T-helper 2 cell treated with Interferon-gamma antibody and Interleukin-4, amounts not matched to agents 5 μg/mL and 100 μg/mL, for 36 hours (primary cell): ENCODE measurements around the gene CAPZB.
"Not testable (repeated sequence)": the region's sequence is repeated elsewhere in the genome, so short reads cannot be mapped to it uniquely, and the experiment has no call there.

Source experiments
- DNase-seq: peaks from one replicate; pipeline ENCODE4 v3.0.0; 2021; ENCODE audit warnings: low spot score
- H3K27ac Mint-ChIP-seq: one replicate; pipeline ENCODE4 v1.8.0; 2021; ENCODE audit warnings: mild to moderate bottlenecking, mixed read lengths
- H3K27me3 Mint-ChIP-seq: one replicate; pipeline ENCODE4 v1.8.0; 2021; ENCODE audit warnings: low read depth, mixed read lengths
- H3K36me3 Mint-ChIP-seq: one replicate; pipeline ENCODE4 v1.8.0; 2021; ENCODE audit warnings: low read depth, mixed read lengths
- H3K4me1 Mint-ChIP-seq: one replicate; pipeline ENCODE4 v1.8.0; 2021; ENCODE audit warnings: low read depth, mixed read lengths
- H3K4me3 Mint-ChIP-seq: one replicate; pipeline ENCODE4 v1.8.0; 2022; ENCODE audit warnings: mild to moderate bottlenecking, moderate library complexity, mixed read lengths
- H3K9me3 Mint-ChIP-seq: one replicate; pipeline ENCODE4 v1.8.0; 2021; ENCODE audit warnings: mixed read lengths

Gene CAPZB

DNA sequence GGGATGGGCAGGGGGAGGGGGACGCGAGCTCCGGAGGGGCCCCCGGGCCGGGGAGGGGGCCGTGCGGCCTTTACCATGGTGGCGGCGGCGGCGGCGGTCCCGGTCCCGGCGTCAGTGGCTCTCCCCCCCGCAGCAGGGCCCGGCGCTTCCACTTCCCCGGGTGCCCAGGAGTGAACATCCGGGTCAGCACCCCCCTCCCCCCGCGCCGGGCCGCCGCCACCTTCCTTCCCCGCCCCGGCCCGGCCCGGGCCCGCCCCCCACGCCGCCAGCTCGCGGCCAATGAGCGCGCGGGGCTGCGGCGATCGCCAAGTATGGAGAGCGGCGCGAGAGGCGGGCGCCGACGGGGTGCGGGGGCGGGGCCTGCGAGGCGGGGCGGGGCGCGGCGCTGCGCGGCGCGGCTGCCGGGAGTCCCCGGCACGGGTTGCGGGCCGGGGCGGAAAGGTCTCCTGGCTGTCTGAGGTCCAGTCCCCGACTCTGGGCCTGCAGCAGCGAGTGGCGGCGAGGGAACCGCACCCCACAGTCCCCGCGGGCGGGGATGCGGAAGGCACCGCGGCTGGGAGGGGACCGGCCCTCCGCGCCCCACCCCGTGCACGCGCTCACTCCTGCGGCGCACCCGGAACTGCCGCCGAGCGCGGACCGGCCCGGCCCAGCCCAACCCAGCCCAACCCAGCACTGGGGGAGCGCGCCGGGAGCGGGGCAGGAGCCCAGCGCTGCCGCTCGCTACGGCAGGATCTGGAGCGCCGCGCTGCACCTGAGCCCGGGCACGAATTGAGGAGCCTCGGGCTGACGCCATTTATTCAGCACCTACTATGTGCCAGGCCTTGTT, at the start of gene CAPZB:
Gene CAPZB (minus strand): TSS at position 178 of the 826 bp plus-strand sequence. CDS start 101 bp downstream, at position 77.
- H3K27ac Mint-ChIP-seq: peak within 1 kb of the TSS; percentile 91
- H3K9me3 Mint-ChIP-seq: no peaks in the 10 kb centered on the region
- peak within 1 kb of the TSS; percentile 92 for H3K4me3 Mint-ChIP-seq
- peaks cover 35% of the 10 kb centered on the region for H3K36me3 Mint-ChIP-seq
- DNase-seq: peak; percentile 91
- H3K4me1 Mint-ChIP-seq: peaks cover 46% of the 10 kb centered on the region
- no peaks in the 10 kb centered on the region for H3K27me3 Mint-ChIP-seq

DNA sequence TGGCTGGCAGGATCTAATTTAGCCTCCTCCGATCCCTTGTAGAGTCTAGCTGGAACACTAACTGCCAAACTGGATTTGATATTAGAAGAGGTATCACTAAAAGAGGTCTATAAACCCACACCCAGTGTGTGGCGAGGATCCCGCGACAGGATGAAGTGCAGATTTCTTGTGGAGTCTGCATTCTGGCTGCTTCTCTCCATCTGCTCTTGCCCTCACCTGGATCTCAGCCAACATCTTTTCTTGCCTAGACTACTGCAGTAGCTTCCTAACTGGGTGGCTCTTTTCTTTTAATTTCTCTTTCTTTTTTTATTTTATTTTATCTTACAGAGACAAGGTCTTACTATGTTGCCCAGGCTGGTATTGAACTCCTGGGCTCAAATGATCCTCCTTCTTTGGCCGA, 48.9 kb upstream of the CAPZB start:
- no peak overlapping the region for H3K4me3 Mint-ChIP-seq
- DNase-seq: no peak
- peaks cover 3% of the 10 kb centered on the region for H3K4me1 Mint-ChIP-seq
- peaks cover 19% of the 10 kb centered on the region for H3K9me3 Mint-ChIP-seq
- H3K36me3 Mint-ChIP-seq: peaks cover 5% of the 10 kb centered on the region
- H3K27ac Mint-ChIP-seq: no peak overlapping the region
- H3K27me3 Mint-ChIP-seq: no peaks in the 10 kb centered on the region

DNA sequence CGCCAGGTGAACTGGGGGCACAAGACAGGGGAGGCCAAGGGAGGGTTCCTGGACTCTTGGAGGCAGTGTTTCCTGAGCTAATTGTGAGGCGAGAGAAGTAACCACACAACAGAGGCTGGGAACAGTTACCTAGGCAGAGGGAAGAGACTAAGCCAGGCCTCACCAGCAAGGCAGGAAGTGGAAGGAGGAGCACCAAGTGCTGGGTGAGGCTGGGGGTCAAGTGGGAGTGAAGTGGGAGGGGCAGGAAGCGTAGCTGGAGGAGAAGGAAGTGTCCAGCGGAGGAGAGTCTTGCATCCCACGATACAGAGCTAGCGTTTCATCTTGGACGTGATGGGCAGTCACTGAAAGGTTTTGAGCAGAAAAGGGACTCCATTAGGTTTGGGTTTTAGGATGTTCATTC, 48.3 kb upstream of the CAPZB start:
- no peak overlapping the region for H3K4me3 Mint-ChIP-seq
- H3K27me3 Mint-ChIP-seq: no peaks in the 10 kb centered on the region
- DNase-seq: no peak
- H3K27ac Mint-ChIP-seq: no peak overlapping the region
- peaks cover 3% of the 10 kb centered on the region for H3K4me1 Mint-ChIP-seq
- peaks cover 5% of the 10 kb centered on the region for H3K36me3 Mint-ChIP-seq
- peaks cover 19% of the 10 kb centered on the region for H3K9me3 Mint-ChIP-seq

DNA sequence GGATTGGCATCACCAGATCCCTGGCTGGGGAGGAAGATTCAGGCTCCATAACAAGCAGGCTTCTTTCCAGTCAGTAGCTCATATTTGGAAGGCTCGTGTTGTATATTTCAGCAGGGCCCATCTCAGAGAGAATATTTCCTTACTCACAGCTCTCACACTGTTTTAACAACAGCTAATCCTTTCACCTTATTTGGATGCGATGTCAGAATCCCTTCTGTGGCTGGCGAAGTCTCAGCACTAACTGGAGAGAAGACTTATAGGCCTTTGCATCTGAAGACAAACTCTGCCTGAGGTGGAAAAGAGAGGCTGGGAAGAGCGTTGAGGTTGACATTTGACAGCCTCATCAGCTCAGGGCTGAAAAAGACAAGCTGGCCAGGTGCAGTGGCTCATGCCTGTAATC, 47.2 kb upstream of the CAPZB start:
- peaks cover 19% of the 10 kb centered on the region for H3K9me3 Mint-ChIP-seq
- H3K27me3 Mint-ChIP-seq: no peaks in the 10 kb centered on the region
- H3K27ac Mint-ChIP-seq: no peak overlapping the region
- peaks cover 3% of the 10 kb centered on the region for H3K4me1 Mint-ChIP-seq
- H3K36me3 Mint-ChIP-seq: peaks cover 5% of the 10 kb centered on the region
- DNase-seq: no peak
- no peak overlapping the region for H3K4me3 Mint-ChIP-seq

DNA sequence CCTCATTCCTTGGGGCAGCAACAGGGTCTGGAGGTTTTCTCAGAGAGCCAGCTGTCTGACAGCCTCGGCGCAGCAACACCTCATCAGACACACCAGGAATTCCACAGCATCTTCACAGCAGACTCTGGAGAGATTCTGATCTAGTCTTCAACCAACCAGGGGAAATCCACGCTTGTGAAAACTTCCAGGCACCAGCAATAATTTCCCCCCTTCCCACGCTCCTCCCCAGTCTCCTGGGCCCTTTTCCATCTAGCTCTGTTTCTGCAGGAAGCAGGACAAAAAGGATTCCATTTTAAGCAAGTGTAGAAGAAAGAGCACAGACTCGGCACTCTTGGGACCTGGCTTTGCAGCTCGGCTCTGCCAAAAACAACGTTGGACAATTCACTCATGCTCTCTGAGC, 44.3 kb upstream of the CAPZB start:
- Mint-ChIP-seq H3K9me3 (peaks cover 14% of the 10 kb centered on the region), H3K4me1 (peaks cover 3% of the 10 kb centered on the region), H3K27me3 (no peaks in the 10 kb centered on the region), H3K36me3 (peaks cover 2% of the 10 kb centered on the region), H3K27ac (no peak overlapping the region), H3K4me3 (no peak overlapping the region)
- no peak for DNase-seq

DNA sequence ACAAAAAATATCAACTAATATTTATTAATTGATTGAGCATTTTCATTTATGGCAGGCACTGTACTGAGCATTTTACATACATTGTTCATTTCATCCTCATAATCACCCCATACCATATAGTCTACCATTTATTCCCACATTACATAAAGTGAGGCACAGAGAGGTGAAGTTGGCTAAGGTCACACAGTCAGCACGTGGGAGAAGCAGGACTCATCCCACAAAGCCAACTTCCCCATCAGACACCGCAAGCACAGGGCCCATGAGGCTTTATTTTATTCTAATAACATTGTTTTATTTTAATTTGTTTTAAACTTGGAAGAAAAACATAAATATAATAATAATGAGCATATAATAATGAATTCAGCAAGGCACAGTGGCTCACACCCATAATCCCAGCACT, 43.1 kb upstream of the CAPZB start:
- Mint-ChIP-seq H3K36me3 (peaks cover 2% of the 10 kb centered on the region), H3K4me1 (no peaks in the 10 kb centered on the region), H3K27me3 (no peaks in the 10 kb centered on the region), H3K9me3 (peaks cover 14% of the 10 kb centered on the region), H3K27ac (no peak overlapping the region), H3K4me3 (no peak overlapping the region)
- no peak for DNase-seq

DNA sequence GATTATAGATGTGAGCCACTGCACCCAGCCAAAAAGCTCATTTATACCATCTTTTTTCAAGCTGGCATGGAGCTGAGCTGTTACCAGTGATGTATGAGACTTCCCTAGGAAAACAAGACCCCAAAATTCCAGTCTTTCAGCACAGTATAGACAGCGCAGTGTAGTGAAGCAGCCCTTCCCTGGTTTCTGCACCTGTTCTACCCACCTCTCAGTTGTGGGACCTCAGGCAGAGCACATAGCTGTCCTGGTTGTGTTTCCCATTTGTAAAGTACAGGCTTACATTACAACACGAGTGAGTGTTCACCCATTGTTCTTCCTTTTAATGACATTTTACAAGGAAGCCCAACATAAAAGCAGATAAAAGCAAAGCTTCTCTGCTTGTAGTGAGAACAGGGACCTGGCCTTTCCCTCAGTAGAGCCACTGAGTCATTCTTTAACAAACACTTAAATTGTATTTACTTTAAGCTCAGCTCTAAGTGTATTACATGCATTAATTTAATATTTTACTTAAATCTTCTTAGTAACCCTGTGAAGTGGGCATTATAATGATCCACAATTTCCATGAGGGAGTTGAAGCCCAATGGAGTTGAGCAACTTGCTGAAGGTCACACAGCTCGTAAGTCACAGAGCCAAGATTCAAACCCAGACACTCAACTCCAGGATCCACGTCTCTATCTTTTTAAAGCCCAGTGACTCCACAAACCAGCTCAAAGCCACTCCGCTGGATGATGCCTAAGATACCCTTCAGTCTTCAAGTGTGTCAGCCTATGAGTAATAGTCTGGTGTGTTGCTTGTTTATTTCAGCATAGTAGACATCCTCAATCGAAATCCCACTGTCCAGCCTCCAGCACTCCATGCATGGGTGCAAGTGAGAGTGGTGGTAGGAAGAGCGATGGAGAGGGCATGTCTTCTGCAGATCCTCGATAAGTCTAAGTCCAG, 40.5 kb upstream of the CAPZB start:
- DNase-seq: no peak
- no peaks in the 10 kb centered on the region for H3K4me1 Mint-ChIP-seq
- no peak overlapping the region for H3K27ac Mint-ChIP-seq
- peaks cover 5% of the 10 kb centered on the region for H3K9me3 Mint-ChIP-seq
- no peak overlapping the region for H3K4me3 Mint-ChIP-seq
- H3K36me3 Mint-ChIP-seq: no peaks in the 10 kb centered on the region
- H3K27me3 Mint-ChIP-seq: no peaks in the 10 kb centered on the region

DNA sequence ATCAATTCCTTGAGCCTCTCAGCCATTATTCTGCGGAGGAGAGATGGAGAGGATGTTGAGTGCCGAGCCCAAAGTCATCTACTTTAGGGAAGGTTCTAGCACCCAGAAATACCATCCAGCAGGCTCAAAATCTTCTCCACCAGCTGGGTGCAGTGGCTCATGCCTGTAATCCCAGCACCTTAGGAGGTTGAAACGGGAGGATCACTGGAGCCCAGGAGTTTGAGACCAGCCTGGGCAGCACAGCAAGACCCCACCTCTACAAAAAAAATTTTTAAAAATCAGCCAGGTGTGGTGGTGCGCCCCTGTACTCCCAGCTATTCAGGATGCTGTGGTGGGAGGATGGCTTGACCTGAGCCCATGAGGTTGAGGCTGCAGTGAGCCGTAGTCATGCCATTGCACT, 39.5 kb upstream of the CAPZB start:
- H3K27me3 Mint-ChIP-seq: no peaks in the 10 kb centered on the region
- no peak overlapping the region for H3K27ac Mint-ChIP-seq
- H3K36me3 Mint-ChIP-seq: no peaks in the 10 kb centered on the region
- peaks cover 4% of the 10 kb centered on the region for H3K9me3 Mint-ChIP-seq
- no peak for DNase-seq
- no peak overlapping the region for H3K4me3 Mint-ChIP-seq
- peaks cover 2% of the 10 kb centered on the region for H3K4me1 Mint-ChIP-seq

DNA sequence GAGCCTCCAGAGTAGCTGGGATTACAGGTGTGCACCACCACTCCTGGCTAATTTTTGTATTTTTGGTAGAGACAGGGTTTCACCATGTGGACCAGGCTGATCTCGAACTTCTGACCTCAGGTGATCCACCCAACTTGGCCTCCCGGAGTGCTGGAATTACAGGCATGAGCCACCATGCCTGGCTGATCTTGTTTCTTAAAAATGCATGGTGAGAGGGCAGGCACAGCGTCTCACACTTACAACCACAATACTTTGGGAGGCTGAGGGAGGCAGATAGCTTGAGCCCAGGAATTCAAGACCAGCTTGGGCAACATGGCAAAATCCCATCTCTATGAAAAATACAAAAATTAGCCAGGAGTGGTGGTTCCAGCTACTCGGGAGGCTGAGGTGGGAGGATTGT, 37.2 kb upstream of the CAPZB start:
- not testable (repeated sequence) for H3K4me3 Mint-ChIP-seq, DNase-seq, H3K36me3 Mint-ChIP-seq, H3K27me3 Mint-ChIP-seq, H3K27ac Mint-ChIP-seq, H3K9me3 Mint-ChIP-seq
- peaks cover 11% of the 10 kb centered on the region for H3K4me1 Mint-ChIP-seq

DNA sequence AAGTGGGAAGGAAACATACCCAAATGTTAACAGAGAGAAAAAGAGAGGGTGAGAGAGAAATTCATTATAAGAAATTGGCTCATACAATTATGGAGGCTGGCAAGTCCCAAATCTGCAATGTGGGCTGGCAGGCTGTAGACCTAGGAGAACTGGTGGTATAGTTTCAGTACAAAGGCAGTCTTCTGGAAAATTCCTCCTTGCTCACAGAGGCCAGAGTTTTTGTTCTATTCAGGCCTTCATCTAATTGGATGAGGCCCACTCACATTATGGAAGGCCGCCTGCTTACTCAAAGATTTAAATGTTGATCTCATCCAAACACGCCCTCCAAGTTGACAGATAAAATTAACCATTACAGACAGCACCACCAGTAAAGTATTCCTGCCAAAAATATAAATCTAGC, 36.1 kb upstream of the CAPZB start:
- Mint-ChIP-seq H3K27ac (no peak overlapping the region), H3K9me3 (peaks cover 13% of the 10 kb centered on the region), H3K27me3 (no peaks in the 10 kb centered on the region), H3K4me1 (peaks cover 12% of the 10 kb centered on the region), H3K36me3 (no peaks in the 10 kb centered on the region), H3K4me3 (no peak overlapping the region)
- no peak for DNase-seq

DNA sequence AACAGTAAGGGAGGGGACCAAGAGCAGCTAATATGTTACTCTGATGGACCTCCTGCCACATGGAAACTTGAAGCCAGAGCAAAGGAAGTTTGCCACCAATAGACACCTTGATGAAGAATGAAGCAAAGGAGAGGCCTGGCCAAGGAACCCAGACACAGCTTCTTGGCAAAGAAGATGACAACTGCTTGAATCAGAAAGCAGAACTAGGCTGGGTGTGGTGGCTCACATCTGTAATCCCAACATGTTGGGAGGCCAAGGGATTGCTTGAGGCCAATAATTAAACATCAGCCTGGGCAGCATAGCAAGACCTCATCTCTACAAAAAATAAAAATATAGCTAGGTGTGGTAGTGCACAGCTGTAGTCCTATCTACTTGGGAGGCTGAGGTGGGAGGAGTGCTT, 31.7 kb upstream of the CAPZB start:
- peaks cover 13% of the 10 kb centered on the region for H3K9me3 Mint-ChIP-seq
- DNase-seq: no peak
- H3K27me3 Mint-ChIP-seq: no peaks in the 10 kb centered on the region
- no peaks in the 10 kb centered on the region for H3K36me3 Mint-ChIP-seq
- H3K4me3 Mint-ChIP-seq: no peak overlapping the region
- no peak overlapping the region for H3K27ac Mint-ChIP-seq
- peaks cover 19% of the 10 kb centered on the region for H3K4me1 Mint-ChIP-seq

DNA sequence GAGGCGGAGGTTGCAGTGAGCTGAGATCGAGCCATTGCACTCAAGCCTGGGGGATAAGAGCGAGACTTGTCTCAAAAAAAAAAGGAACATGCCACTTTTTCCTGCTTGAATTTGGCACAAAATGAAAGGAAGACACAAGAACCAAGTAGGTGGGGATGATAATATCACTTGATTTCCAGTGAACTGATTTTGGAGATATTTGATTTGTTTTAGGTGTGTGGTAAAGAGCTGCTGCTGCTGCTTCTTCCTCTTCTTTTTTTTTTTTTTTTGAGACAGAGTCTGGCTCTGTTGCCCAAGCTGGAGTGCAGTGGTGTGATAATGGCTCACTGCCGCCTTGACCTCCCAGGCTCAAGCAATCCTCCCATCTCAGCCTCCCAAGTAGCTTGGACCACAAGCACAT, 29.9 kb upstream of the CAPZB start:
- DNase-seq: no peak
- Mint-ChIP-seq H3K36me3 (no peaks in the 10 kb centered on the region), H3K27ac (no peak overlapping the region), H3K27me3 (no peaks in the 10 kb centered on the region), H3K9me3 (peaks cover 9% of the 10 kb centered on the region), H3K4me1 (peaks cover 27% of the 10 kb centered on the region), H3K4me3 (no peak overlapping the region)

DNA sequence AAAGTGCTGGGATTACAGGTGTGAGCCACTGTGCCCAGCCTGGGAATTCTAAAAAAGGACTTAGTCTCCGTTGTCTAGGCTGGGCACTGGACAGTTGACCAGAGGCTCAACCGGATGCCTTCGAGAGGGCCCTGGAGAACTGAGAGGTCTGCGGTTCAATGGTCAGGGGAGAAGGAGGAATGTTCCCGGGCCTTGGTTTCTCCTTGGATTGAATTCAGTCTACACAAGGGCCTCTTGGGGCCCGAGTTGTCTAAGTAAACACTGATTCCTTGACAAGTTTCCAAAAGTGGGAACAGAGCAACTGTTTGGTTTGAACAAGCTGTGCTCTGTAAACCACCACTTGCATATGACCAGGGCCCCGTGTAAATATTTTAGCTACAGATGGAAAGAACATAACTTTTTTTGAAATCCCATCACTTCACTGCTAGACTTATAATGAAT, 29.1 kb upstream of the CAPZB start:
- Mint-ChIP-seq H3K9me3 (peaks cover 9% of the 10 kb centered on the region), H3K4me1 (peaks cover 28% of the 10 kb centered on the region), H3K27me3 (no peaks in the 10 kb centered on the region), H3K27ac (no peak overlapping the region), H3K36me3 (no peaks in the 10 kb centered on the region), H3K4me3 (no peak overlapping the region)
- no peak for DNase-seq

DNA sequence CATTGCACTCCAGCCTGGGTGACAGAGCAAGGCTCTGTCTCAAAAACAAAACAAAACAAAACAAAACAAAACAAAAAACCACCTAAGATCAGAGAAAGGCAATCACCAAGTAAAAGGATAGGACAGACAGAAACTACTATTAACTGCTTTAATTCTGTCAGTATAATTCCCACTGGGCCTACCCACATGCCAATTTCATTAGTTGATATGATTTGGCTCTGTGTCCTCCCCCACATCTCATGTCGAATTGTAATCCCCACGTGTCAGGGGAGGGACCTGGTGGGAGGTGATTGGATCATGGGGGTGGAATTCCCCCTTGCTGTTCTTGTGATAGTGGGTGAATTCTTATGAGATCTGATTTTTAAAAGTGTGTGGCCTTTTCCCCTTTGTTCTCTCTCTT, 27.2 kb upstream of the CAPZB start:
- H3K9me3 Mint-ChIP-seq: peaks cover 3% of the 10 kb centered on the region
- H3K4me1 Mint-ChIP-seq: peaks cover 30% of the 10 kb centered on the region
- H3K36me3 Mint-ChIP-seq: no peaks in the 10 kb centered on the region
- H3K27me3 Mint-ChIP-seq: no peaks in the 10 kb centered on the region
- H3K4me3 Mint-ChIP-seq: no peak overlapping the region
- no peak for DNase-seq
- H3K27ac Mint-ChIP-seq: no peak overlapping the region
